Esophagus muscularis mucosa (tissue), 4 donors: ENCODE results near the gene TSNAX. TPM values are rescaled to one million over a fixed set of nuclear protein-coding genes. Genes with fewer than 3 reads are reported as not detected.

Experiments used
- DNase-seq: peaks from one replicate; pipeline ENCODE4 v3.0.0-alpha.2; 2017; ENCODE audit errors: extremely low spot score
- H3K27ac ChIP-seq, 4 donors: fragments of 200-600 bp; sonication (generic); replicated peaks in 1 of 4; 1 replicate in 3 of 4; 2 replicates in 1 of 4; pipeline ENCODE4 v1.5.1; 2016 to 2019; ENCODE audit warnings: mild to moderate bottlenecking in 1 of 4
- H3K27me3 ChIP-seq, 4 donors: fragments of 200-600 bp; sonication (generic); one replicate each; pipeline versions ENCODE4 v1.5.1 to v1.6.0; 2016 to 2019
- H3K36me3 ChIP-seq, 4 donors: fragments of 200-600 bp; sonication (generic); one replicate each; pipeline ENCODE4 v1.5.1; 2016 to 2019
- H3K4me1 ChIP-seq, 4 donors: fragments of 200-600 bp; sonication (generic); one replicate each; pipeline ENCODE4 v1.5.1; 2016 to 2019
- H3K4me3 ChIP-seq, 4 donors: fragments of 200-600 bp; sonication (generic); 1 replicate in 2 of 4; 2 replicates in 2 of 4; pipeline ENCODE4 v1.5.1; 2016 to 2019; ENCODE audit warnings: mild to moderate bottlenecking in 4 of 4, moderate library complexity in 1 of 4
- H3K9me3 ChIP-seq, 4 donors: fragments of 200-600 bp; sonication (generic); 1 replicate in 3 of 4; 2 replicates in 1 of 4; pipeline ENCODE4 v1.5.1; 2016 to 2019
- EP300 ChIP-seq: sonication (generic); formaldehyde crosslinking; IDR thresholded peaks from one replicate; pipeline ENCODE4 v1.6.1; 2017; ENCODE audit warnings: antibody characterized with exemption
- POLR2A ChIP-seq: fragments of 450-650 bp; IDR thresholded peaks from one replicate; pipeline ENCODE4 v1.6.1; 2017; ENCODE audit warnings: antibody characterized with exemption, moderate library complexity, mild to moderate bottlenecking, low read depth
- POLR2AphosphoS5 ChIP-seq, 2 donors: sonication (generic); formaldehyde crosslinking; IDR thresholded peaks; one replicate each; pipeline ENCODE4 v1.6.1; 2017; ENCODE audit warnings: antibody characterized with exemption in 2 of 2
- WGBS: methylation state at CpG from one replicate; pipeline ENCODE4 v1.1.5; 2018; 5-methylcytosine and 5-hydroxymethylcytosine counted together
- intact Hi-C: fragments of 100-400 bp; cut with DNase I; formaldehyde crosslinking; loops from one replicate; pipeline ENCODE4 v1.15.1; 2023
- total RNA-seq, 4 donors: library from RNA; depleted of rRNA; stranded (reverse); fragments of >200 nt; gene quantifications; one replicate each; pipeline versions ENCODE4 v1.1.0 to v1.2.1, GENCODE V29; 2016
- TF ChIP-seq, protein P1 (sequence below), 3 experiments: fragments of 200-600 bp in 2 of 3; fragments of 450-650 bp in 1 of 3; sonication (generic) in 2 of 3; IDR thresholded peaks; one replicate each; pipeline ENCODE4 v1.5.1; 2017 to 2019; ENCODE audit warnings: antibody characterized with exemption in 3 of 3, mild to moderate bottlenecking in 2 of 3, moderate library complexity in 1 of 3

TSNAX gene
- 10 to 100 TPM; 20.4 to 29.6 (median 24.7) TPM for total RNA-seq

- Histone ChIP-seq H3K27me3 (no peaks in the 10 kb centered on the region), H3K27ac (peak within 1 kb of the TSS; percentile 90 to 94 (median 92)), H3K4me3 (peak within 1 kb of the TSS; percentile 63 to 83 (median 75)), H3K9me3 (no peaks in the 10 kb centered on the region), H3K36me3 (peaks cover 0 to 16% (median 2%) of the 10 kb centered on the region in 4 donors), H3K4me1 (peaks cover 24 to 50% (median 47%) of the 10 kb centered on the region in 4 donors)
- peak; percentile 97 for DNase-seq
- WGBS = under 1% methylated on average over 58 of the region's 61 CpGs
- intact Hi-C loops = loop anchor here (5.0 to 10.0 kb wide), 3 partner anchors 106 to 294 kb away; partner anchors contain the start of gene EGLN1
- TF ChIP-seq EP300 (no peak), POLR2AphosphoS5 (IDR thresholded peaks at IDR 0.05) (peak; percentile 97 to 98), POLR2A (peak; percentile 83)
- TF ChIP-seq, protein P1, sequence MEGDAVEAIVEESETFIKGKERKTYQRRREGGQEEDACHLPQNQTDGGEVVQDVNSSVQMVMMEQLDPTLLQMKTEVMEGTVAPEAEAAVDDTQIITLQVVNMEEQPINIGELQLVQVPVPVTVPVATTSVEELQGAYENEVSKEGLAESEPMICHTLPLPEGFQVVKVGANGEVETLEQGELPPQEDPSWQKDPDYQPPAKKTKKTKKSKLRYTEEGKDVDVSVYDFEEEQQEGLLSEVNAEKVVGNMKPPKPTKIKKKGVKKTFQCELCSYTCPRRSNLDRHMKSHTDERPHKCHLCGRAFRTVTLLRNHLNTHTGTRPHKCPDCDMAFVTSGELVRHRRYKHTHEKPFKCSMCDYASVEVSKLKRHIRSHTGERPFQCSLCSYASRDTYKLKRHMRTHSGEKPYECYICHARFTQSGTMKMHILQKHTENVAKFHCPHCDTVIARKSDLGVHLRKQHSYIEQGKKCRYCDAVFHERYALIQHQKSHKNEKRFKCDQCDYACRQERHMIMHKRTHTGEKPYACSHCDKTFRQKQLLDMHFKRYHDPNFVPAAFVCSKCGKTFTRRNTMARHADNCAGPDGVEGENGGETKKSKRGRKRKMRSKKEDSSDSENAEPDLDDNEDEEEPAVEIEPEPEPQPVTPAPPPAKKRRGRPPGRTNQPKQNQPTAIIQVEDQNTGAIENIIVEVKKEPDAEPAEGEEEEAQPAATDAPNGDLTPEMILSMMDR (IDR thresholded peaks at IDR 0.05) = no peak
Measured at GRCh38 chr1:231528172-231529029, at the start of gene TSNAX. TSNAX (plus strand) TSS chr1:231528669; CDS start chr1:231528811, 142 bp downstream.

- 94% methylated on average over 9 of the region's 9 CpGs for WGBS
Measured at GRCh38 chr1:231478811-231479210, 49.7 kb upstream of the TSNAX start.

DNA sequence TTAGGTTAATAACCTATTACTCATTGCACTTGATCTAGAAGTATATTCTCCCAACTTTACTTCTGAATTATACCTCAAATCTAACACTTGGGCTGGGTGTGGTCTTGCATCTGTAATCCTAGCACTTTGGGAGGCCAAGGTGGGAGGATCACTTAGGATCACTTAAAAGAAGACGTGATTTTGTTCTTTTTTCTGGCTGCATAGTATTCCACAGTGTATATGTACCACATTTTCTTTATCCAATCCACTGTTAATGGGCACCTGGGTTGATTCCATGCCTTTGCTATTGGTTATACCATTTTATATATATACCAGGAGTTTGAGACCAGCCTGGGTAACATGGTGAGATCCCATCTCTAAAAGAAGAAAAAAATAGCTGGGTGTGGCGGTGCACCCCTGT is 48.5 kb upstream of the TSNAX start:
- DNase-seq = no peak
- no peak overlapping the region for H3K27ac ChIP-seq
- TF ChIP-seq, protein P1 (IDR thresholded peaks at IDR 0.05) = no peak
- TF ChIP-seq POLR2A = no peak
- TF ChIP-seq EP300 = no peak
- no peak for TF ChIP-seq POLR2AphosphoS5 (IDR thresholded peaks at IDR 0.05)
- intact Hi-C loops = no loop called here
- no peaks in the 10 kb centered on the region for H3K36me3 ChIP-seq
- no peaks in the 10 kb centered on the region for H3K27me3 ChIP-seq
- H3K4me3 ChIP-seq = no peak overlapping the region
- 96% methylated on average over 2 of the region's 2 CpGs for WGBS
- H3K9me3 ChIP-seq = no peaks in the 10 kb centered on the region
- H3K4me1 ChIP-seq = no peaks in the 10 kb centered on the region

More at GRCh38 chr1:231478811-231479210, 49.7 kb upstream of the TSNAX start:
- no peaks in the 10 kb centered on the region for H3K9me3 ChIP-seq
- intact Hi-C loops = no loop called here
- H3K36me3 ChIP-seq = no peaks in the 10 kb centered on the region
- H3K4me1 ChIP-seq = no peaks in the 10 kb centered on the region
- no peak for TF ChIP-seq EP300
- no peak overlapping the region for H3K4me3 ChIP-seq
- H3K27me3 ChIP-seq = no peaks in the 10 kb centered on the region
- no peak for DNase-seq
- no peak overlapping the region for H3K27ac ChIP-seq

DNA sequence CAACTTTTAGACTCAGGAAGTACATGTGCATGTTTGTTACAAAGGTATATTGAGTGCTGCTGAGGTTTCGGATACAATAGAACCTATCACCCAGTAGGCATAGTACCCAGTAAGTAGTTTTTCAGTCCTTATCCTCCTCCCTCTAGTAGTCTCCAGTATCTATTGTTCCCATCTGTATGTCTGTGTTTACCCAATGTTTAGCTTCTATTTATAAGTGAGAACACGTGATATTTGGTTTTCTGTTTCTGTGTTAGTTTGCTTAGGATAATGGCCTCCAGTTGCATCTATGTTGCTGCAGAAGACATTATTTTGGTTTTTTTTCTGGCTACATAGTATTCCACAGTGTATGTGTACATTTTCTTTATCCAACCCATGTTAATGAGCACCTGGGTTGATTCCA is 47.2 kb upstream of the TSNAX start:
- H3K4me3 ChIP-seq = no peak overlapping the region
- no peak for DNase-seq
- intact Hi-C loops = no loop called here
- no peaks in the 10 kb centered on the region for H3K27me3 ChIP-seq
- TF ChIP-seq, protein P1 (IDR thresholded peaks at IDR 0.05) = no peak
- WGBS = 85% methylated on average over 2 of the region's 2 CpGs
- H3K4me1 ChIP-seq = no peaks in the 10 kb centered on the region
- H3K9me3 ChIP-seq = no peaks in the 10 kb centered on the region
- no peaks in the 10 kb centered on the region for H3K36me3 ChIP-seq
- H3K27ac ChIP-seq = no peak overlapping the region

GRCh38 chr1:231485029-231485784 is 43.3 kb upstream of the TSNAX start:
- no peak for DNase-seq
- H3K4me3 ChIP-seq = no peak overlapping the region
- 76% methylated on average over 6 of the region's 6 CpGs for WGBS
- H3K27me3 ChIP-seq = no peaks in the 10 kb centered on the region
- H3K9me3 ChIP-seq = no peaks in the 10 kb centered on the region
- H3K36me3 ChIP-seq = no peaks in the 10 kb centered on the region
- TF ChIP-seq, protein P1 (IDR thresholded peaks at IDR 0.05) = no peak
- TF ChIP-seq EP300 (no peak), POLR2A (no peak), POLR2AphosphoS5 (IDR thresholded peaks at IDR 0.05) (no peak)
- intact Hi-C loops = no loop called here
- H3K27ac ChIP-seq = no peak overlapping the region
- H3K4me1 ChIP-seq = no peaks in the 10 kb centered on the region
